Gastrocnemius medialis (tissue), 4 donors: ENCODE results near the gene DKK1. TPM values are rescaled to one million over a fixed set of nuclear protein-coding genes. Genes with fewer than 3 reads are reported as not detected.

Experiments used
- ATAC-seq, 2 donors: fragments of 150-250 bp; one replicate each; pipeline ENCODE4 v1.9.1; 2016
- DNase-seq, 2 donors: peaks; one replicate each; pipeline ENCODE4 v3.0.0-alpha.2; 2019
- H3K27ac ChIP-seq, 4 donors: fragments of 200-600 bp; sonication (generic); 1 replicate in 1 of 4; 2 replicates in 3 of 4; pipeline ENCODE4 v1.5.1; 2016 to 2018; ENCODE audit warnings: mild to moderate bottlenecking in 2 of 4, moderate library complexity in 1 of 4
- H3K27me3 ChIP-seq, 3 donors: fragments of 200-600 bp; sonication (generic) in 2 of 3; 1 replicate in 1 of 3; 2 replicates in 2 of 3; pipeline versions ENCODE4 v1.5.1 to v1.6.0; 2016 to 2019; ENCODE audit warnings: mild to moderate bottlenecking in 1 of 3, moderate library complexity in 1 of 3
- H3K36me3 ChIP-seq, 2 donors: fragments of 200-600 bp; sonication (generic) in 1 of 2; one replicate each; pipeline ENCODE4 v1.5.1; 2017 to 2018
- H3K4me1 ChIP-seq, 2 donors: fragments of 200-600 bp; sonication (generic) in 1 of 2; one replicate each; pipeline ENCODE4 v1.5.1; 2016 to 2017; ENCODE audit warnings: mild to moderate bottlenecking in 2 of 2
- H3K4me3 ChIP-seq, 4 donors: fragments of 200-600 bp; sonication (generic) in 3 of 4; 1 replicate in 1 of 4; 2 replicates in 3 of 4; pipeline ENCODE4 v1.5.1; 2016 to 2019; ENCODE audit warnings: mild to moderate bottlenecking in 2 of 4
- H3K9me3 ChIP-seq, 3 donors: fragments of 200-600 bp; sonication (generic) in 2 of 3; 1 replicate in 1 of 3; 2 replicates in 2 of 3; pipeline ENCODE4 v1.5.1; 2016 to 2019
- CTCF ChIP-seq, 5 experiments: fragments of 450-650 bp in 3 of 5; fragments of 200-600 bp in 2 of 5; sonication (generic) in 2 of 5; IDR thresholded peaks in 4 of 5; conservative IDR thresholded peaks in 1 of 5; 1 replicate in 4 of 5; 2 replicates in 1 of 5; pipeline ENCODE4 v1.5.1; 2016 to 2019; ENCODE audit warnings: antibody characterized with exemption in 5 of 5, mild to moderate bottlenecking in 3 of 5, moderate library complexity in 3 of 5
- POLR2A ChIP-seq, 2 donors: fragments of 450-650 bp; IDR thresholded peaks; one replicate each; pipeline ENCODE4 v1.6.1; 2017; ENCODE audit warnings: antibody characterized with exemption in 2 of 2, mild to moderate bottlenecking in 2 of 2, moderate library complexity in 2 of 2
- in situ Hi-C, 4 donors: fragments of 200-750 bp; cut with MboI; loops; one replicate each; pipeline versions ENCODE4 v1.15.0 to v1.8.0; 2017; ENCODE audit warnings: low sequenced_read_pairs in 4 of 4
- intact Hi-C: fragments of 100-400 bp; cut with DNase I; formaldehyde crosslinking; loops from one replicate; pipeline ENCODE4 v1.15.1; 2023; ENCODE audit warnings: low total_unique reads
- total RNA-seq, 4 donors: library from RNA; depleted of rRNA; stranded (reverse); fragments of >200 nt; gene quantifications; one replicate each; pipeline versions ENCODE4 v1.1.0 to v1.2.3, GENCODE V29; 2016

Gene DKK1
- total RNA-seq, 4 donors from 2014 or later: 0.78 TPM; not detected in 3

DNA sequence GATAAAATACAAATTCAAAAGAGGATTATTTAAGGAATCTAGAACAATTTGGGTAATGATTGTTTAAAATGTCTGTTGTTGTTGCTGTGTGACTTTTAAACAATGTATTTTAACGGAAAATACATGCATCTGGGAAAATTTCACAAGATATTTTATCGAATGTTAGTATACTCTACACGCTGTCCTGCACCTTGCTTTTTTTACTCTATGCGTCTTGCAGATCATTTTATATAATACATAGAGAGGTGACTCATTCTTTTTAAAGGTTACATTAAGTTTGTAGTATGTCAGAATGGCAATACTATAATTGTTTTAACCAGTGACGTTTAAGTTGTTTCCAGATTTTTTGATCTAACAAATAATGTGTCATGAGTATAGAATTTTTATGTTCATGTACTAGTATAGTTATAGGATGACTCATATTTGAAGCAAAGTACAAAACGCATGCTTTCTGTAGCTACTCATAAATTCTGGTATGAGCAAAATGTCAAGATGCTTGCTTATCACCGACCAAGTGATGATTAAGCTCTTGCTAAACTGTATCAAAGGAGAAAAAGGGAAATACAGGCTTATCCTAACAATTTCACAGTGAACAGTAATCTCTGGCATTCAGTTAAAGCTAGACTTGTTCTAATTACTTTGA, 4.9 kb downstream of the DKK1 start:
- Histone ChIP-seq H3K4me1 (peaks cover 0 to 9% of the 10 kb centered on the region in 2 donors), H3K36me3 (no peaks in the 10 kb centered on the region), H3K9me3 (no peaks in the 10 kb centered on the region), H3K27ac (no peak overlapping the region), H3K4me3 (no peak overlapping the region), H3K27me3 (peaks cover 0 to 2% (median 0%) of the 10 kb centered on the region in 3 donors)
- DNase-seq (no peak), ATAC-seq (no peak)
- TF ChIP-seq CTCF (IDR thresholded peaks at IDR 0.05 in 4 of 5, conservative IDR thresholded peaks at IDR 0.05 in 1 of 5) (no peak), POLR2A (IDR thresholded peaks at IDR 0.05) (no peak)
- in situ Hi-C loops: loop anchor here in 1 of 4 donors (10.0 kb wide), 1 partner anchor 166 kb away; no protein-coding TSS in a partner anchor
- intact Hi-C loops: loop anchor here (10.0 kb wide), 1 partner anchor 336 kb away; no protein-coding TSS in a partner anchor

DNA sequence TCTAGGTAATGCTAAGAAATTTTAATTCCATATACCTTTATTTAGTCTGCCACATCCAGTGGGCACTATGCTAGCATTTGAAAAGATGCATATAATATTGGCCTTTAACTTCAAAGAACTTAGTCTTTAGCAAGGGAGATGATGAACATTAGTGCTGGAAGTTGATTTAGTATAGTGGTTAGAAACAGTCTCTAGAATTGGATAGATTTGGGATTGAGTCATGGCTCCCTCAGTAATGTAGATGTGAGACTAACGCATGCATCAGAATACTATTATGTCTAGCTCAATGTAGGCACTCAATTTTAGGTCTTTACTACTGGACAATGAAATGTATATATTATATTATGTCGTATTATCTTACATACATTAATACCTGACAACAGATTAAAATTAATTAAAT, 5.8 kb downstream of the DKK1 start:
- ATAC-seq: no peak
- H3K4me1 ChIP-seq: no peaks in the 10 kb centered on the region
- in situ Hi-C loops (loop anchor here in 1 of 4 donors (10.0 kb wide), 1 partner anchor 165 kb away; no protein-coding TSS in a partner anchor), intact Hi-C loops (loop anchor here (10.0 kb wide), 1 partner anchor 335 kb away; no protein-coding TSS in a partner anchor)
- TF ChIP-seq POLR2A (IDR thresholded peaks at IDR 0.05): no peak
- TF ChIP-seq CTCF (IDR thresholded peaks at IDR 0.05 in 4 of 5, conservative IDR thresholded peaks at IDR 0.05 in 1 of 5): no peak
- no peaks in the 10 kb centered on the region for H3K36me3 ChIP-seq
- H3K9me3 ChIP-seq: no peaks in the 10 kb centered on the region
- no peak for DNase-seq
- H3K4me3 ChIP-seq: no peak overlapping the region
- H3K27me3 ChIP-seq: no peaks in the 10 kb centered on the region
- no peak overlapping the region for H3K27ac ChIP-seq

DNA sequence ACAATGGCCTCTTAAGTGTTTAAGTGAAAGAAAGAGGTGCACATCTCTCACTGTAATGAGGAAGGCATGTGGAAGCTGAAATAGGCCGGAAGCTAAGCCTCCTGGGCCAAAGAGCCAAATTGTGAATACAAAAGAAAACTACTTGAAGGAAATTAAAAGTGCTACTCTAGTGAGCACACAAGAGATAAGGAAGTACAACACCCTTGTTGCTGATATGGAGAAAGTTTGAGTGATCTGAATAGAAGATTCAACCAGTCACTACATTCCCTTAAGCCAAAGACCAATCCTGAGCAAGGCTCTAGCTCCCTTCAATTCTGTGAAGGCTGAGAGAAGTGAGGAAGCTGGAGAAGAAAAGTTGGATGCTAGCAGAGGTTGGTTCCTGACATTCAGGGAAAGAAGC, 8.2 kb downstream of the DKK1 start:
- no peak overlapping the region for H3K27ac ChIP-seq
- no peaks in the 10 kb centered on the region for H3K27me3 ChIP-seq
- no peak for ATAC-seq
- H3K4me1 ChIP-seq: no peaks in the 10 kb centered on the region
- H3K4me3 ChIP-seq: no peak overlapping the region
- no peak for DNase-seq
- intact Hi-C loops (no loop called here), in situ Hi-C loops (no loop called here)
- no peaks in the 10 kb centered on the region for H3K9me3 ChIP-seq
- TF ChIP-seq POLR2A (IDR thresholded peaks at IDR 0.05) (no peak), CTCF (IDR thresholded peaks at IDR 0.05 in 4 of 5, conservative IDR thresholded peaks at IDR 0.05 in 1 of 5) (no peak)
- no peaks in the 10 kb centered on the region for H3K36me3 ChIP-seq

DNA sequence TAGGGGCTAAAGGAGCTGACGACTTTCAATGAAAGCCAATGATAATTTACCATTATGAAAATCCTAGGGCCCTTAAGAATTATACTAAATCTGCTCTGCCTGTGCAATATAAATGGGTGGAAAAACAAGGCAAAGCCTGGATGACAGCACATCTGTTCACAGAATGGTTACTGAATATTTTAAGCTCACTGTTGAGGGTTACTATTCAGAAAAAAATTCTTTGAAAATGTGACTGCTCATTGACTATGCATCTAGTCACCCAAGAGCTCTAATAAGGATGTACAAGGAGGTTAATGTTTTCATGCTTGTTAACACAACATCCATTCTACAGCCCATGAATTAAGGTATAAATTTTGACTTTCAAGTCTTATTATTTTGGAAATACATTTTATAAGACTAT, 8.9 kb downstream of the DKK1 start:
- in situ Hi-C loops: no loop called here

More for the DNA sequence above, 8.9 kb downstream of the DKK1 start:
- ATAC-seq (no peak), DNase-seq (no peak)
- Histone ChIP-seq H3K36me3 (no peaks in the 10 kb centered on the region), H3K4me3 (no peak overlapping the region), H3K27me3 (no peaks in the 10 kb centered on the region), H3K4me1 (no peaks in the 10 kb centered on the region), H3K27ac (no peak overlapping the region), H3K9me3 (no peaks in the 10 kb centered on the region)
- intact Hi-C loops: no loop called here
- TF ChIP-seq CTCF (IDR thresholded peaks at IDR 0.05 in 4 of 5, conservative IDR thresholded peaks at IDR 0.05 in 1 of 5) (no peak), POLR2A (IDR thresholded peaks at IDR 0.05) (no peak)
